GM12878 (cell line): ENCODE measurements around the gene RRBP1. TPM values are rescaled to one million over a fixed set of nuclear protein-coding genes. Genes with fewer than 3 reads are reported as not detected.

Experiments used
- CUX1 ChIP-seq: IDR thresholded peaks from 2 replicates; pipeline ENCODE4 v1.6.1; 2012; ENCODE audit warnings: improper control_type of control experiment, low read depth, low read length; ENCODE audit not compliant: insufficient replicate concordance
- NFXL1 ChIP-seq: fragments of 450-650 bp; IDR thresholded peaks from 2 replicates; pipeline ENCODE4 v1.6.1; 2017; ENCODE audit warnings: antibody characterized with exemption, mild to moderate bottlenecking, borderline replicate concordance
- NR2C2 ChIP-seq: IDR thresholded peaks from 2 replicates; pipeline ENCODE4 v1.6.1; 2011; ENCODE audit warnings: borderline replicate concordance, low read depth; ENCODE audit not compliant: control insufficient read depth, insufficient read length
- PAX5 ChIP-seq: IDR thresholded peaks from 2 replicates; pipeline ENCODE4 v1.6.1; 2011; ENCODE audit warnings: low read depth, low read length, borderline replicate concordance
- PAX8 ChIP-seq: fragments of 450-650 bp; IDR thresholded peaks from 2 replicates; pipeline ENCODE4 v1.6.1; 2017; ENCODE audit warnings: mild to moderate bottlenecking, moderate library complexity
- USF1 ChIP-seq: IDR thresholded peaks from 2 replicates; pipeline ENCODE4 v1.6.1; 2011; ENCODE audit warnings: borderline replicate concordance, low read depth, mild to moderate bottlenecking, moderate library complexity, mixed read lengths, low read length; ENCODE audit not compliant: insufficient read depth; ENCODE audit errors: extremely low read length
- polyA plus RNA-seq, 11 experiments: library from polyadenylated mRNA; depleted of rRNA in 4 of 11; unstranded in 6 of 11; stranded (reverse) in 5 of 11; fragments of >200 nt; fragmentation: Nextera tagmentation in 4 of 11; fragmentation: Illumina TruSeq in 1 of 11; extraction: Ambion mirVana in 4 of 11; extraction: Trizol in 1 of 11; gene quantifications; 1 replicate in 1 of 11; 2 replicates in 10 of 11; pipeline versions ENCODE4 v1.2.1 to v1.2.3, GENCODE V29; 2011 to 2016; ENCODE audit warnings: inconsistent platforms in 2 of 11, missing spikeins in 2 of 11, low read depth in 1 of 11
- total RNA-seq, 4 experiments: library from RNA; depleted of rRNA in 3 of 4; stranded (reverse); fragments of >200 nt in 3 of 4; fragmentation: Illumina TruSeq in 1 of 4; extraction: Trizol in 1 of 4; gene quantifications; 2 replicates each; pipeline versions ENCODE4 v1.2.1 to v1.2.3, GENCODE V29; 2013 to 2021

Gene RRBP1
- total and polyA plus RNA-seq, 10 of the 15 experiments (the other 5 are each of a cell fraction or from before 2014, with no cell fraction given), result 1.2 to 57.4 (median 24.6) TPM

GRCh38 chr20:17688965-17689364 lies 6.9 kb upstream of the RRBP1 start (continued):
- no peak for TF ChIP-seq NR2C2
- no peak for TF ChIP-seq PAX5
- no peak for TF ChIP-seq CUX1
- TF ChIP-seq USF1, result no peak
- no peak for TF ChIP-seq PAX8
- TF ChIP-seq NFXL1, result no peak
